ES-I3 (cell line): ENCODE results near the gene TRAPPC3L.
"Not testable (repeated sequence)": the region's sequence is repeated elsewhere in the genome, so short reads cannot be mapped to it uniquely, and the experiment has no call there.

Experiments used
- H3K36me3 ChIP-seq: 2 replicates; pipeline ENCODE4 v1.6.1; 2013; ENCODE audit warnings: mild to moderate bottlenecking, low read length, control low read depth, moderate library complexity; ENCODE audit not compliant: insufficient read depth
- H3K4me1 ChIP-seq: 2 replicates; pipeline ENCODE4 v1.6.1; 2013; ENCODE audit warnings: mild to moderate bottlenecking, control low read depth, low read length; ENCODE audit not compliant: insufficient read depth
- H3K9ac ChIP-seq: 2 replicates; pipeline ENCODE4 v1.6.1; 2013; ENCODE audit warnings: low read depth, mild to moderate bottlenecking, low read length, moderate library complexity
- H3K9me3 ChIP-seq: 2 replicates; pipeline ENCODE4 v1.6.1; 2013; ENCODE audit warnings: mild to moderate bottlenecking, low read length, moderate library complexity; ENCODE audit not compliant: control insufficient read depth, insufficient read depth

TRAPPC3L gene

GRCh38 chr6:116513224-116513875 is 32.1 kb downstream of the TRAPPC3L start:
- Histone ChIP-seq H3K9me3 (no peaks in the 10 kb centered on the region), H3K9ac (no peak overlapping the region)

GRCh38 chr6:116512734-116513133 is 32.8 kb downstream of the TRAPPC3L start:
- peaks cover 8% of the 10 kb centered on the region; the same call in 1 of the 2 replicates for H3K4me1 ChIP-seq
- H3K9ac ChIP-seq = no peak overlapping the region
- H3K36me3 ChIP-seq = no peaks in the 10 kb centered on the region
- H3K9me3 ChIP-seq = no peaks in the 10 kb centered on the region

More at GRCh38 chr6:116513224-116513875, 32.1 kb downstream of the TRAPPC3L start:
- Histone ChIP-seq H3K36me3 (no peaks in the 10 kb centered on the region), H3K4me1 (peaks cover 8% of the 10 kb centered on the region; the same call in 1 of the 2 replicates)

GRCh38 chr6:116512111-116512559 is 33.3 kb downstream of the TRAPPC3L start:
- Histone ChIP-seq H3K9me3 (no peaks in the 10 kb centered on the region), H3K4me1 (peaks cover 8% of the 10 kb centered on the region; the same call in 1 of the 2 replicates), H3K36me3 (no peaks in the 10 kb centered on the region), H3K9ac (peak overlapping the region; percentile 37)

GRCh38 chr6:116511424-116512110 is 33.9 kb downstream of the TRAPPC3L start, which contains the start of gene CALHM5:
TSS of gene CALHM5 (plus strand) at chr6:116511639. CDS start at chr6:116511697, 58 bp downstream.
- no peaks in the 10 kb centered on the region for H3K36me3 ChIP-seq
- peaks cover 8% of the 10 kb centered on the region; the same call in 1 of the 2 replicates for H3K4me1 ChIP-seq
- H3K9me3 ChIP-seq = no peaks in the 10 kb centered on the region
- H3K9ac ChIP-seq = peak within 1 kb of the TSS; percentile 37

- Histone ChIP-seq H3K9ac (no peak overlapping the region), H3K36me3 (no peaks in the 10 kb centered on the region), H3K9me3 (no peaks in the 10 kb centered on the region), H3K4me1 (peaks cover 8% of the 10 kb centered on the region; the same call in 1 of the 2 replicates)
These were observed 37.0 kb downstream of the TRAPPC3L start for GRCh38 chr6:116508527-116508926.

- no peak overlapping the region for H3K9ac ChIP-seq
- H3K36me3 ChIP-seq = no peaks in the 10 kb centered on the region
- H3K4me1 ChIP-seq = peaks cover 8% of the 10 kb centered on the region; the same call in 1 of the 2 replicates
These were observed 38.2 kb downstream of the TRAPPC3L start for GRCh38 chr6:116507324-116507723.

GRCh38 chr6:116500969-116501433 is 44.5 kb downstream of the TRAPPC3L start:
- Histone ChIP-seq H3K36me3 (no peaks in the 10 kb centered on the region), H3K9me3 (no peaks in the 10 kb centered on the region), H3K9ac (no peak overlapping the region), H3K4me1 (0 out of 2 replicates have a peak, but pooled peaks cover 3% of the 10 kb centered on the region)

More at GRCh38 chr6:116507324-116507723, 38.2 kb downstream of the TRAPPC3L start:
- H3K9me3 ChIP-seq = no peaks in the 10 kb centered on the region

- Histone ChIP-seq H3K9me3 (no peaks in the 10 kb centered on the region), H3K4me1 (0 out of 2 replicates have a peak, but pooled peaks cover 3% of the 10 kb centered on the region), H3K9ac (no peak overlapping the region), H3K36me3 (no peaks in the 10 kb centered on the region)
These were observed 48.3 kb downstream of the TRAPPC3L start for GRCh38 chr6:116497113-116497676.

- H3K9ac ChIP-seq, H3K36me3 ChIP-seq: not testable (repeated sequence)
These were observed 50.3 kb downstream of the TRAPPC3L start for GRCh38 chr6:116495161-116495560.

GRCh38 chr6:116492331-116493067 is 53.0 kb downstream of the TRAPPC3L start:
- Histone ChIP-seq H3K9ac (no peak overlapping the region), H3K36me3 (no peaks in the 10 kb centered on the region), H3K9me3 (no peaks in the 10 kb centered on the region), H3K4me1 (no peaks in the 10 kb centered on the region)

More at GRCh38 chr6:116495161-116495560, 50.3 kb downstream of the TRAPPC3L start:
- not testable (repeated sequence) for H3K4me1 ChIP-seq, H3K9me3 ChIP-seq

GRCh38 chr6:116491610-116492330 is 53.7 kb downstream of the TRAPPC3L start:
- H3K9ac ChIP-seq = no peak overlapping the region
- no peaks in the 10 kb centered on the region for H3K36me3 ChIP-seq
- no peaks in the 10 kb centered on the region for H3K4me1 ChIP-seq
- H3K9me3 ChIP-seq = no peaks in the 10 kb centered on the region

GRCh38 chr6:116485559-116486184 is 59.8 kb downstream of the TRAPPC3L start:
- no peaks in the 10 kb centered on the region for H3K36me3 ChIP-seq
- no peaks in the 10 kb centered on the region for H3K9me3 ChIP-seq
- H3K4me1 ChIP-seq = no peaks in the 10 kb centered on the region
- H3K9ac ChIP-seq = no peak overlapping the region

- H3K36me3 ChIP-seq = no peaks in the 10 kb centered on the region
- H3K9me3 ChIP-seq = no peaks in the 10 kb centered on the region
- H3K9ac ChIP-seq = no peak overlapping the region
- no peaks in the 10 kb centered on the region for H3K4me1 ChIP-seq
These were observed 61.9 kb downstream of the TRAPPC3L start for GRCh38 chr6:116483616-116484015.
